Mucosa of stomach (tissue), 1 donor: ENCODE data around the gene COTL1.

Experiments used
- H3K27me3 ChIP-seq: one replicate; pipeline ENCODE4 v1.7.0; 2013; ENCODE audit warnings: mild to moderate bottlenecking, low read length; ENCODE audit not compliant: control insufficient read depth, insufficient read depth
- H3K36me3 ChIP-seq: one replicate; pipeline ENCODE4 v1.7.0; 2013; ENCODE audit warnings: low read length; ENCODE audit not compliant: control insufficient read depth, insufficient read depth
- H3K4me1 ChIP-seq: one replicate; pipeline ENCODE4 v1.7.0; 2013; ENCODE audit warnings: mild to moderate bottlenecking, low read length; ENCODE audit not compliant: control insufficient read depth, insufficient read depth
- H3K4me3 ChIP-seq: one replicate; pipeline ENCODE4 v1.7.0; 2013; ENCODE audit warnings: low read length
- H3K9ac ChIP-seq: one replicate; pipeline ENCODE4 v1.7.0; 2013; ENCODE audit warnings: mild to moderate bottlenecking, low read length, moderate library complexity
- H3K9me3 ChIP-seq: one replicate; pipeline ENCODE4 v1.7.0; 2013; ENCODE audit warnings: mild to moderate bottlenecking, low read length, moderate library complexity; ENCODE audit not compliant: control insufficient read depth
- donor health status: Pancreatic carcinoma.

Gene COTL1

DNA sequence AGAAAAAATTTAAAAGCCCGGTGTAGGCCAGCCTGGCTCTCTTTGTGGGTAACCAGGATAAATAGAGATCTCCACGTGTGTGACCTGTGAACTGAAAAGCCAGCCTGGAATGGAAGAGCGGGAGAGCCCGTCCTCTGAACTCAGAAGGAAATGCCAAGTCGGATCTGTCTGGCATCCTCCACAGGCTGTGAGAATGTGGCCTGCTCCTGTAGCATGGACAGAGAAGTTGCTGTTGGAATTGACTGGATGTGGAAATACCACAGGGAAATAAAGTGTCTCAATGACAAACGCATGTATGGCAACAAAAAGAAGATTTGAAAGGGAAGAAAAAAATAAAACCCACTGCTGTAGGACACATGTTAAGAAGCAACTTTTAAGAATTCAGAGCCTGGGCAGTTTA is 37.1 kb upstream of the COTL1 start:
- Histone ChIP-seq H3K9ac (no peak overlapping the region), H3K4me3 (no peak overlapping the region), H3K36me3 (peaks cover 17% of the 10 kb centered on the region), H3K27me3 (no peaks in the 10 kb centered on the region), H3K4me1 (no peaks in the 10 kb centered on the region), H3K9me3 (no peaks in the 10 kb centered on the region)

DNA sequence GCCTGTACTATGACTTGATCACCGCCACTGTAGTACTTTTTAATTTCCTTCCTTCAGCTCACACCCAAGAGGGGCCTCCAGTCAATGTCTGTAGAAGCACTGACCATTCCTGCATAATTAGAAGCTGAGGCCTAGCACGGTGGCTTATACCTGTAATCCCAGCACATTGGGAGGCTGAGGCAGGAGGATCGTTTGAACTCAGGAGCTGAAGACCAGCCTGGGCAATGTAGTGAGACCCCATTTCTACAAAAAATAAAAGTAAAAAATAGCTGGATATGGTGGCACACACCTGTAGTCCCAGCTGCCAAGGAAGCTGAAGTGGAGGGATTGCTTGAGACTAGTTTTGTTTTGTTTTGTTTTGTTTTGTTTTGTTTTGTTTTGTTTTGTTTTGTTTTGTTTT is 36.4 kb upstream of the COTL1 start:
- Histone ChIP-seq H3K36me3 (peaks cover 17% of the 10 kb centered on the region), H3K4me1 (peaks cover 3% of the 10 kb centered on the region), H3K27me3 (no peaks in the 10 kb centered on the region), H3K9me3 (no peaks in the 10 kb centered on the region), H3K9ac (no peak overlapping the region), H3K4me3 (no peak overlapping the region)

DNA sequence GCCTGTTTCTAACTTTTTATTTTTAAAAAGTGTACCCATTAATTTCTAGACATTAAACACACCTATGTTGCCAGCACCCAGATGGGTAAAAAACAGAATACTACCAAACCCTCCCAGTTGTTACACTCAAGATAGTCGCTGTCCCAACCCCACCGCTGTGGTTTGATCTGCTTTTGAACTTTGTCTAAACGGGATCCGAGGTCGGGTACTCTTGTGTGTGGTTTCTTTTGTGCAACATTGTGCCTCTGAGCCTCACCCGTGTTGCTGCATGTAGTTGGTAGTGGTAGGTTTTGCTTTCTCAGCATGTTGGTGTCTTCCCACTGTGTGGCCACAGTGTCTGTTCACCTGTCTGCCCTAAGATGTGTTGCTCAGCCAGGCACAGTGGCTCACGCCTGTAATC is 34.7 kb upstream of the COTL1 start:
- Histone ChIP-seq H3K9me3 (no peaks in the 10 kb centered on the region), H3K36me3 (peaks cover 10% of the 10 kb centered on the region), H3K27me3 (no peaks in the 10 kb centered on the region), H3K4me3 (no peak overlapping the region), H3K9ac (no peak overlapping the region), H3K4me1 (peaks cover 11% of the 10 kb centered on the region)

DNA sequence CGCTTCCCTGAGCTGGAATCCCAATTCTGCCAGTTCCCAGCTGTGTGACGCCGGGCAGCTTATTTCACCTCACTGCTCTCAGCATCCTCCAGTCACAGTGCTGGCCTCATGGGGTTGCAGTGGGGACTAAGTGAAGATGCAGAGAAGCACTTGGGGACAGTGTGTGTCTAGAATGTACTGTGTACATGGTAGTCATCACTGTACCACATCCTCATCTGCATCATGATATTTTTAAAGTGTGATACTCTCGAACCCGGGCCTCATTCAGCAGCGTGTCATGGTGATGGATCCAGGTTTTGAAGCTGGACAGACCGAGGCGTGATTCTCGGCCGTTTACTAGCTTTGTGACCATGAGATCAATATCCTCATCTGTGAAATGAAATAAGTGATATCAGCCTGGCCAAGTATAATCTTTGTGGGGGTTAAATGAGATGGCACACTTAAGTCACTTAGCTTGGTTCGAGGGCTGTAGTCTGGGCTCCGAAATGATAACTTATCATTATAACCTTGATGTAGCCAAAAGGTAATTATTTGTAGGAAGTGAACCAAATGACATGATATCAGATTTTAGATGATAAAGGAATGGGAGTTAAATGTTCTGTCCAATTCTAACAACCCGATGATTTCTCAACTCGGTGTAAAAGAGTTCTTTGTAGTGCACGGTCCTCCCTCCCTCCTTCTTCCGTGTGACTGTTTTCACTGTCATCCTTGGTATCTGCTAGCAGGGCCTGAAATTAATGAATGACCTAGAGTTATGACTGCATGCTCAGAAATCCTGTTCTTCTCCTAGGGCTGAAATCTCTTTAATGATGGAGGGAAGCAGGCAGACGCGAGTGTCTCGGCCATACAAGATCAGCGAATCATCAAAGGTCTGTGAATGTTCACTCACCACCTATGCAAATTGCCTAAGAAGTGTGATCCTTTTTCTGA is 32.4 kb upstream of the COTL1 start:
- Histone ChIP-seq H3K9ac (no peak overlapping the region), H3K4me3 (no peak overlapping the region), H3K27me3 (no peaks in the 10 kb centered on the region), H3K9me3 (no peaks in the 10 kb centered on the region), H3K36me3 (no peaks in the 10 kb centered on the region), H3K4me1 (peaks cover 14% of the 10 kb centered on the region)

GRCh38 chr16:84649511-84649861 is 31.6 kb upstream of the COTL1 start:
- H3K36me3 ChIP-seq, result no peaks in the 10 kb centered on the region
- H3K27me3 ChIP-seq, result no peaks in the 10 kb centered on the region
- peak overlapping the region; percentile 86 for H3K9ac ChIP-seq
- H3K4me3 ChIP-seq, result peak overlapping the region; percentile 88
- H3K9me3 ChIP-seq, result no peaks in the 10 kb centered on the region
- peaks cover 14% of the 10 kb centered on the region for H3K4me1 ChIP-seq

- Histone ChIP-seq H3K27me3 (no peaks in the 10 kb centered on the region), H3K9ac (peak overlapping the region; percentile 86), H3K4me1 (peaks cover 14% of the 10 kb centered on the region), H3K9me3 (no peaks in the 10 kb centered on the region), H3K36me3 (no peaks in the 10 kb centered on the region), H3K4me3 (peak overlapping the region; percentile 88)
Observed at GRCh38 chr16:84648595-84649510, 31.0 kb upstream of the COTL1 start.

- no peaks in the 10 kb centered on the region for H3K27me3 ChIP-seq
- no peaks in the 10 kb centered on the region for H3K36me3 ChIP-seq
- no peaks in the 10 kb centered on the region for H3K9me3 ChIP-seq
- peak within 1 kb of the TSS; percentile 88 for H3K4me3 ChIP-seq
- peak within 1 kb of the TSS; percentile 86 for H3K9ac ChIP-seq
- peaks cover 14% of the 10 kb centered on the region for H3K4me1 ChIP-seq
Observed at GRCh38 chr16:84647828-84648594, 30.1 kb upstream of the COTL1 start, which contains the start of gene KLHL36. TSS of gene KLHL36 (plus strand) at chr16:84648511. CDS start at chr16:84650868, 2,357 bp downstream.

- Histone ChIP-seq H3K4me1 (peaks cover 9% of the 10 kb centered on the region), H3K36me3 (no peaks in the 10 kb centered on the region), H3K27me3 (no peaks in the 10 kb centered on the region), H3K4me3 (no peak overlapping the region), H3K9ac (no peak overlapping the region), H3K9me3 (no peaks in the 10 kb centered on the region)
Observed at GRCh38 chr16:84643674-84644073, 25.8 kb upstream of the COTL1 start.

GRCh38 chr16:84643180-84643583 is 25.3 kb upstream of the COTL1 start:
- Histone ChIP-seq H3K4me1 (peaks cover 9% of the 10 kb centered on the region), H3K9me3 (no peaks in the 10 kb centered on the region), H3K27me3 (no peaks in the 10 kb centered on the region), H3K36me3 (no peaks in the 10 kb centered on the region), H3K4me3 (no peak overlapping the region), H3K9ac (no peak overlapping the region)

DNA sequence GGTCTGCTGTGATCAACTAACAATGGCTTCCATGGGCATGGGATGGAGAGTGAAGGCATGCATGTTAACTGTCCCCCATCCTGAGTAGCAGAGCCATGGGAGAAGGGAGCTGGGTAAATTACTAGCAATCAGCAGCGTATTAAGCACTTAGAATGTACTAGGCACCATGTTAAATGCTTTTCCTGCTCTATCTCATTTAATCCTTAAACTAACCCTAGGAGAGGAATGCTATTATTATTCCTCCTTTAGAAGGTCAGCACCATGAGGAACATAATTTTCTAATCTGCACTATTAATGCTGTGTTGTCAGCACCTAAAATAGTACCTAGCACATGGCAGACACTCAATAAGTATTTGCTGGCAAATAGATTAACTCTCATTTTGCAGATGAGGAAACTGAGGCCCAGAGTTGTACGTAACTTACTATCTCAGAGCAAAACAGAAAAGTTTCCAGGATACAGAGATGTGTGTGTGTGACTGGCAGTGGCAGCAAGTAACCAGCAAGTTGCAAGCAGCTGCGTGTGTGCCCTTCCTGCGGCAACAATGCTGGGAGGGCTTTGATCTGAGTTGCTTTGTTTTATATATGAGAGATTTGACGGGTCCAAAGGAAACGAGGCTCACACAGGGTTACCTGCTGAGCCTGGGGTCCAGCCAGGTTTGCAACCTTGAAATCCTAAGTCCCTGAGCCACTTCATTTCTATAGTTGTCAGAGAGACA is 23.9 kb upstream of the COTL1 start:
- Histone ChIP-seq H3K9me3 (no peaks in the 10 kb centered on the region), H3K4me3 (no peak overlapping the region), H3K4me1 (no peaks in the 10 kb centered on the region), H3K9ac (no peak overlapping the region), H3K27me3 (no peaks in the 10 kb centered on the region), H3K36me3 (no peaks in the 10 kb centered on the region)

GRCh38 chr16:84640145-84640544 is 22.3 kb upstream of the COTL1 start:
- Histone ChIP-seq H3K4me3 (no peak overlapping the region), H3K9me3 (no peaks in the 10 kb centered on the region), H3K27me3 (no peaks in the 10 kb centered on the region), H3K36me3 (no peaks in the 10 kb centered on the region), H3K9ac (no peak overlapping the region), H3K4me1 (no peaks in the 10 kb centered on the region)
